Measurements from ENCODE around the gene PPP1R16B. TPM values are rescaled to one million over a fixed set of nuclear protein-coding genes. Genes with fewer than 3 reads are reported as not detected.

PPP1R16B gene
- total and polyA plus RNA-seq, 10 of the 15 experiments (the other 5 are each of a cell fraction or from before 2014, with no cell fraction given) = 13.4 to 90.2 (median 66.7) TPM

- Histone ChIP-seq H4K20me1 (ENCODE audit: control insufficient read depth, insufficient read depth) (peaks cover 3% of the 10 kb centered on the region; the same call in 1 of the 2 replicates), H3K4me3 (peak overlapping the region; percentile 87), H3K4me1 (ENCODE audit: control insufficient read depth, insufficient read depth, low read length) (peaks cover 37% of the 10 kb centered on the region), H3K9ac (ENCODE audit: control insufficient read depth, insufficient read depth, low read length) (peak overlapping the region; percentile 65), H3K9me3 (replicated peaks; ENCODE audit: control insufficient read depth, insufficient read depth, low read length) (no peaks in the 10 kb centered on the region), H3K36me3 (ENCODE audit: control insufficient read depth in 2 of 2, insufficient read depth in 2 of 2, low read length in 1 of 2) (peaks cover 0 to 4% of the 10 kb centered on the region in 2 experiments; a peak in 3 of 4 replicates), H3K79me2 (ENCODE audit: control insufficient read depth, insufficient read depth, low read length) (peaks cover 61% of the 10 kb centered on the region), H3K4me2 (ENCODE audit: control insufficient read depth, insufficient read depth) (peak overlapping the region; percentile 90), H3K27ac (ENCODE audit: control insufficient read depth, insufficient read depth) (peak overlapping the region; percentile 84), H2AFZ (ENCODE audit: control insufficient read depth, low read depth, low read length) (no peak overlapping the region), H3K27me3 (replicated peaks in 1 of 2; ENCODE audit: control insufficient read depth in 2 of 2, insufficient read depth in 2 of 2, low read length in 1 of 2) (no peaks in the 10 kb centered on the region)
- RAD21 ChIA-PET (ENCODE audit: unreplicated experiment) = interaction anchor here (0.9 to 7.6 kb wide), 21 partner anchors 12 to 192 kb away, joined by 3 to 167 read pairs (median 5); partner anchors contain the start of genes ACTR5, DHX35 and FAM83D
- WGBS (ENCODE audit: insufficient coverage, insufficient replicate concordance, low lambda C conversion rate, missing lambda C conversion rate) = under 1% methylated on average over 68 of the region's 81 CpGs
- TSS peak; percentile 39 for BruUV-seq (replicated peaks)
- CTCF ChIA-PET = interaction anchor here (0.8 to 6.8 kb wide), 19 partner anchors 9 to 243 kb away, joined by 3 to 91 read pairs (median 4); partner anchors contain the start of genes ACTR5 and DHX35
- intact Hi-C loops (cut with micrococcal nuclease; ENCODE audit: unreplicated experiment) (loop anchor here (1.0 to 2.0 kb wide), 2 partner anchors 37 to 86 kb away; no protein-coding TSS in a partner anchor), in situ Hi-C loops (cut with MboI) (loop anchor here (5.0 kb wide), 1 partner anchor 66 kb away; no protein-coding TSS in a partner anchor)
- DNase-seq (ENCODE audit: low read depth, low spot score) (no peak), ATAC-seq (peak; percentile 40), FAIRE-seq (no peak)
- POLR2A ChIA-PET = interaction anchor here (0.7 to 6.4 kb wide), 19 partner anchors 10 to 86 kb away, joined by 3 to 76 read pairs (median 5); partner anchors contain the start of gene ACTR5
- SMC1A ChIA-PET (ENCODE audit: uncharacterized antibody, unreplicated experiment) = interaction anchor here (0.8 to 11.1 kb wide), 13 partner anchors 10 to 156 kb away, joined by 3 to 187 read pairs (median 8); partner anchors contain the start of genes ACTR5 and DHX35
- TF ChIP-seq SMARCA5 (IDR thresholded peaks at IDR 0.05) (peak; percentile 37; the same call in 1 of the 2 replicates), PAX8 (IDR thresholded peaks at IDR 0.05) (no peak), TARDBP (IDR thresholded peaks at IDR 0.05; ENCODE audit: borderline replicate concordance) (no peak), NR2C2 (IDR thresholded peaks at IDR 0.05; ENCODE audit: borderline replicate concordance, control insufficient read depth, insufficient read length, low read depth) (no peak), IKZF1 (conservative IDR thresholded peaks at IDR 0.05) (peak; percentile 50; the same call in 1 of the 2 replicates), CHD1 (IDR thresholded peaks at IDR 0.05; ENCODE audit: low read depth, low read length) (no peak), TCF7 (IDR thresholded peaks at IDR 0.05; ENCODE audit: borderline replicate concordance) (no peak), DPF2 (IDR thresholded peaks at IDR 0.05) (peak; percentile 51), BACH1 (IDR thresholded peaks at IDR 0.05; ENCODE audit: borderline replicate concordance) (peak; percentile 31; the same call in 1 of the 2 replicates), NKRF (conservative IDR thresholded peaks at IDR 0.05) (peak; percentile 73), IRF4 (IDR thresholded peaks at IDR 0.05; ENCODE audit: low read depth, low read length) (no peak), EED (IDR thresholded peaks at IDR 0.05; ENCODE audit: low read depth) (no peak), HSF1 (IDR thresholded peaks at IDR 0.05; ENCODE audit: low read depth, low read length) (no peak), BHLHE40 (IDR thresholded peaks at IDR 0.05; ENCODE audit: borderline replicate concordance in 1 of 2, low read depth in 2 of 2, low read length in 1 of 2) (peak in 1 of 2 experiments; percentile 71; a peak in 2 of 4 replicates), GATAD2B (conservative IDR thresholded peaks at IDR 0.05; ENCODE audit: low read depth) (peak; percentile 75; the same call in 1 of the 2 replicates), ZNF274 (IDR thresholded peaks at IDR 0.05; ENCODE audit: insufficient read depth, insufficient read length) (no peak), ESRRA (IDR thresholded peaks at IDR 0.05; ENCODE audit: low read length) (peak; percentile 48; the same call in 1 of the 2 replicates), RB1 (IDR thresholded peaks at IDR 0.05; ENCODE audit: borderline replicate concordance) (peak; percentile 50; the same call in 1 of the 2 replicates), MXI1 (IDR thresholded peaks at IDR 0.05; ENCODE audit: low read depth, low read length) (peak; percentile 22; the same call in 1 of the 2 replicates), RAD21 (IDR thresholded peaks at IDR 0.05; ENCODE audit: insufficient read depth, low read depth, low read length) (peak; percentile 4; the same call in 1 of the 2 replicates), NR2F1 (conservative IDR thresholded peaks at IDR 0.05) (peak; percentile 67)
These were observed 709 bp downstream of the PPP1R16B start for GRCh38 chr20:38805958-38806854.

Measured in GM12878 (cell line).